ENCODE results near the gene SYT8. TPM values are rescaled to one million over a fixed set of nuclear protein-coding genes. Genes with fewer than 3 reads are reported as not detected.

Gene SYT8
- total and polyA plus RNA-seq, 2 experiments from 2014 or later: not detected

DNA sequence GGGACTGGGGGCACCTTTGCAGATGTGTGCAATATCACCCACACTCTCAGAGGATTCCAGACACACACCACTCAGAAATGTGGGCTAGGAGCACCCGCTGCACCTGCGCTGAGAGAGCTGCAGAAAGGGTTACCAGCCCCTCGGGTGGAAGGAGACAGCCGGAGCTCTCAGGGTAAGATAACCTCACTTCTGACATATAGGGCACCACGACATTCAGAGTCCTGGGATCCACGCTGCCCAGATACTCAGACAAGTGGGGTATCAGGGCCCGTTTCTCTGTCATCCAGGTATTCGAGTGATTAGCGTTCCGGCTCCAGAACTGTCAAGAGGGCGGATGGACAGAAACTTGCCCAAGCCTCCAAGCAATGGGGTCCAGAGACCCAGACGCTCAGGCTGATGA is 6.2 kb upstream of the SYT8 start:
- Histone ChIP-seq H3F3A (ENCODE audit: insufficient read depth) (no peaks in the 10 kb centered on the region), H3K36me3 (ENCODE audit: low read depth) (no peaks in the 10 kb centered on the region), H3K79me2 (ENCODE audit: insufficient read depth) (no peaks in the 10 kb centered on the region), H4K20me1 (ENCODE audit: insufficient read depth) (no peaks in the 10 kb centered on the region), H3K4me2 (ENCODE audit: unreplicated experiment) (no peak overlapping the region), H3K9me3 (ENCODE audit: low read depth) (no peaks in the 10 kb centered on the region), H3K27me3 (replicated peaks; ENCODE audit: insufficient read depth) (no peaks in the 10 kb centered on the region; the same call in 1 of the 2 replicates), H3K4me3 (no peak overlapping the region), H3K27ac (no peak overlapping the region), H3K9me2 (ENCODE audit: insufficient read depth) (no peaks in the 10 kb centered on the region), H3K9ac (no peak overlapping the region), H2AFZ (no peak overlapping the region), H3K4me1 (ENCODE audit: insufficient read depth) (peaks cover 27% of the 10 kb centered on the region)
- DNase-seq: no peak
- TF ChIP-seq EZH2 (IDR thresholded peaks at IDR 0.05; ENCODE audit: insufficient read depth, poor library complexity, severe bottlenecking): no peak
- no peak for TF ChIP-seq EZH2phosphoT487 (IDR thresholded peaks at IDR 0.05; ENCODE audit: insufficient read depth, low read depth)
- WGBS, 2 experiments (ENCODE audit: low coverage in 1 of 2, low lambda C conversion rate in 2 of 2, missing lambda C conversion rate in 2 of 2): 66 to 67% methylated on average over 12 of the region's 12 CpGs
- in situ Hi-C loops (cut with MboI): no loop called here

DNA sequence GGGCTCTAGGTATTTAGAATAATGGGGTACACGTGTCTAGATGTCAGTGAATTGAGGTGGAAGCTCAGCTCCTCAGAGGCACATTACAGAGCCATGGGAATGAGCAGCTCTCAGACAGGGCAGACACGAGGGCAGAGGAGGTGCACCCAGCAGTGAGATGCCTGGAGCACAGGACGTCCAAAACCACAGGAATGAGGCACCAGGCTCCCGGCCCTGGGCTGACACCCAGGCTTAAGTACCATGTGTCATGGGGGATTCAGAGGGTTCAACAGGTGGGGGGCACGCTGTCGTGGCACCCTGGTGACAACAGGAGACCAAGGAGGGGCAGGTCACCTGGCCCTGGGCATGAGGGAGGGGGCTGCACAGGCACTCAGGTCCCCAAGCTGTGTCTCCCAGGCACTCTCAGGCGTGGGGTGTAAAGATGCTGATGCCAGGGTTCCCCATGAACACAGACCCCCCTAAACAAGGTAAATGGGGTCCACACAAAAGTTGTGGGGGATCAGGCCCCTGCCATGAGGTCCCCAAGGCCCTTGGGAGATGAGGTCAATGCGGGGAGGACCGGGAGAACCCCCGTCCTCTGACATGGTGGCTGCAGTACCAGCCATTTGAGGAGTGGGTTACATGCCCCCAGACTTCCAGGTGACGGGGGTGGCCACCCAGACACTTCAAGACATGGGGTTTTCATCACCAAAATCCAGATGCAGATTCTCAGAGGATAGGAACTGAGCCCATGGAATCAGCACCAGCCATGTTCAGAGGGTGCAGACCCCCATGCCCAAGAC is 5.6 kb upstream of the SYT8 start:
- TF ChIP-seq EZH2phosphoT487 (IDR thresholded peaks at IDR 0.05; ENCODE audit: insufficient read depth, low read depth) (no peak), EZH2 (IDR thresholded peaks at IDR 0.05; ENCODE audit: insufficient read depth, poor library complexity, severe bottlenecking) (no peak)
- Histone ChIP-seq H3K4me3 (no peak overlapping the region), H3K27me3 (replicated peaks; ENCODE audit: insufficient read depth) (no peaks in the 10 kb centered on the region; the same call in 1 of the 2 replicates), H3K4me1 (ENCODE audit: insufficient read depth) (peaks cover 27% of the 10 kb centered on the region), H3F3A (ENCODE audit: insufficient read depth) (no peaks in the 10 kb centered on the region), H3K27ac (no peak overlapping the region), H3K9me3 (ENCODE audit: low read depth) (no peaks in the 10 kb centered on the region), H3K9me2 (ENCODE audit: insufficient read depth) (no peaks in the 10 kb centered on the region), H4K20me1 (ENCODE audit: insufficient read depth) (no peaks in the 10 kb centered on the region), H2AFZ (no peak overlapping the region), H3K9ac (no peak overlapping the region), H3K4me2 (ENCODE audit: unreplicated experiment) (no peak overlapping the region), H3K79me2 (ENCODE audit: insufficient read depth) (no peaks in the 10 kb centered on the region), H3K36me3 (ENCODE audit: low read depth) (no peaks in the 10 kb centered on the region)
- in situ Hi-C loops (cut with MboI): no loop called here
- WGBS, 2 experiments (ENCODE audit: low coverage in 1 of 2, low lambda C conversion rate in 2 of 2, missing lambda C conversion rate in 2 of 2): 45 to 51% methylated on average over 11 of the region's 11 CpGs
- DNase-seq: peak; percentile 88

DNA sequence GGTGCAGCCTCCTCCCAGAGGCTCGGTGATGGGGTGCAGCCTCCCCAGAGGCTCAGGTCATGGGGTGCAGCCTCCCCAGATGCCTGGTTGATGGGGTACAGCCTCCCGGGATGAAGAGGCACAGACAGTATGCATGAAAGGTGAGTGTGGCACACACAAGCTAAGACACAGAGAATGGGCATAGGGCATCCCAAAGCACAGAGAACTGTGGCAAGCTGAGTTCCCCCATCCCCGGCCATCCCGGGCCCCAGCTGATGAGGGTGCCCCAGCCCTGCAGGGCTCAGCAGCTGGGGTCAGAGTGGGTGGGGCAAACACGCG is 4.8 kb upstream of the SYT8 start:
- WGBS, 2 experiments (ENCODE audit: low coverage in 1 of 2, low lambda C conversion rate in 2 of 2, missing lambda C conversion rate in 2 of 2): 69% methylated on average over 6 of the region's 6 CpGs
- H3K9me2 ChIP-seq (ENCODE audit: insufficient read depth): no peaks in the 10 kb centered on the region
- DNase-seq: no peak
- H3K27me3 ChIP-seq (replicated peaks; ENCODE audit: insufficient read depth): no peaks in the 10 kb centered on the region; the same call in 1 of the 2 replicates
- no peaks in the 10 kb centered on the region for H3K9me3 ChIP-seq (ENCODE audit: low read depth)
- no peak overlapping the region for H3K4me3 ChIP-seq
- H4K20me1 ChIP-seq (ENCODE audit: insufficient read depth): no peaks in the 10 kb centered on the region
- H3K9ac ChIP-seq: no peak overlapping the region
- H3K4me2 ChIP-seq (ENCODE audit: unreplicated experiment): no peak overlapping the region
- TF ChIP-seq EZH2phosphoT487 (IDR thresholded peaks at IDR 0.05; ENCODE audit: insufficient read depth, low read depth): no peak
- no peak for TF ChIP-seq EZH2 (IDR thresholded peaks at IDR 0.05; ENCODE audit: insufficient read depth, poor library complexity, severe bottlenecking)
- no peak overlapping the region for H3K27ac ChIP-seq
- no peaks in the 10 kb centered on the region for H3K79me2 ChIP-seq (ENCODE audit: insufficient read depth)
- H3F3A ChIP-seq (ENCODE audit: insufficient read depth): no peaks in the 10 kb centered on the region
- in situ Hi-C loops (cut with MboI): no loop called here
- peaks cover 27% of the 10 kb centered on the region for H3K4me1 ChIP-seq (ENCODE audit: insufficient read depth)
- no peak overlapping the region for H2AFZ ChIP-seq
- no peaks in the 10 kb centered on the region for H3K36me3 ChIP-seq (ENCODE audit: low read depth)

DNA sequence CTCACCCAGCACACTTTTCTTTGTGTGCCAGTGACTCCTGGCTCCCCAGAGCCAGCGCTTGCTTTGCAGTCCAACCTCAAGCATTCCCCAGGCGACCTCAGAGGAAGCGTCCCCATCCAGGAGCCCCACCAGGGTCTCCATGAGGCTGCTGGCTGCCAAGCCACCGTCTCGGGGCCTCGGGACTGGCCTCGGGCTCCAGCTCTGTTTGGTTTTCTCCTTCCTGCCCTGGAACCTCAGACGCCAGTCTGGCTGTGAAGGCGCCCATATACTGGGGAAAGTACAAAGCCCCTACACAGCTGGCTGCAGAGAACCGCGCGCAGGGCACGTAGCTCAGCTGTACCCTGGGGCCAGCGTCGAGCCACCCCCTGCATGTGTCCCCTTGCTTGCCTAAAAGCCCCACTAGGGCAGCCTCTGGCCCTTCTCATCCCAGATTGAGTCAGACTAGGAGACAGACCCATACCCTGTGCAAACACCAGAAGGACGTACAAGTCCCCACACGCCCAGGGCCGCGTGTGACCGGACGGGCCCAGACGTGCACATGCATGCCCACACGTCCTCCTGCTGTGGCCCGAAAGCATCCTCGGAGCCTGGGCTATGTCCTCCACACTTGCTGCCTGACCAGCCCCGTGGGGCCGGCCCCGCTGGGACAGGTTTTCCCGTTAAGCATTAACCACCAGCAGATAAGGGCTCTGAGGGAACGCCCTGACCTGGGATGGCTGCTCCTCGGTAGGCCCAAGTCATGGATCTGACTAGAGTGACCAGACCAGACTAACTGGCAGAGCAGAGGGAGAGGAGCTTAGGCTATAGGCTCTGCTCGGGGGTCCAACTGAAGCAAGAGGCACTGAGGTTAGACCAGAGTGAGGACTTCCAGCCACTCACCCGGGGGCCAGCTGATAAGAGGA is 4.2 kb upstream of the SYT8 start:
- no peaks in the 10 kb centered on the region for H3K36me3 ChIP-seq (ENCODE audit: low read depth)
- in situ Hi-C loops (cut with MboI): no loop called here
- no peaks in the 10 kb centered on the region for H3K9me2 ChIP-seq (ENCODE audit: insufficient read depth)
- no peak overlapping the region for H3K4me2 ChIP-seq (ENCODE audit: unreplicated experiment)
- no peaks in the 10 kb centered on the region; the same call in 1 of the 2 replicates for H3K27me3 ChIP-seq (replicated peaks; ENCODE audit: insufficient read depth)
- H3K4me3 ChIP-seq: no peak overlapping the region
- H4K20me1 ChIP-seq (ENCODE audit: insufficient read depth): no peaks in the 10 kb centered on the region
- H3K79me2 ChIP-seq (ENCODE audit: insufficient read depth): no peaks in the 10 kb centered on the region
- WGBS, 2 experiments (ENCODE audit: low coverage in 1 of 2, low lambda C conversion rate in 2 of 2, missing lambda C conversion rate in 2 of 2): 74 to 75% methylated on average over 33 of the region's 33 CpGs
- no peaks in the 10 kb centered on the region for H3K9me3 ChIP-seq (ENCODE audit: low read depth)
- no peak for DNase-seq
- H3F3A ChIP-seq (ENCODE audit: insufficient read depth): no peaks in the 10 kb centered on the region
- H3K9ac ChIP-seq: no peak overlapping the region
- TF ChIP-seq EZH2 (IDR thresholded peaks at IDR 0.05; ENCODE audit: insufficient read depth, poor library complexity, severe bottlenecking) (no peak), EZH2phosphoT487 (IDR thresholded peaks at IDR 0.05; ENCODE audit: insufficient read depth, low read depth) (no peak)
- H2AFZ ChIP-seq: no peak overlapping the region
- H3K4me1 ChIP-seq (ENCODE audit: insufficient read depth): peaks cover 27% of the 10 kb centered on the region
- H3K27ac ChIP-seq: no peak overlapping the region

Measured in GM23248 (cell line).